Measurements from ENCODE around the gene GAMT.

GAMT gene

DNA sequence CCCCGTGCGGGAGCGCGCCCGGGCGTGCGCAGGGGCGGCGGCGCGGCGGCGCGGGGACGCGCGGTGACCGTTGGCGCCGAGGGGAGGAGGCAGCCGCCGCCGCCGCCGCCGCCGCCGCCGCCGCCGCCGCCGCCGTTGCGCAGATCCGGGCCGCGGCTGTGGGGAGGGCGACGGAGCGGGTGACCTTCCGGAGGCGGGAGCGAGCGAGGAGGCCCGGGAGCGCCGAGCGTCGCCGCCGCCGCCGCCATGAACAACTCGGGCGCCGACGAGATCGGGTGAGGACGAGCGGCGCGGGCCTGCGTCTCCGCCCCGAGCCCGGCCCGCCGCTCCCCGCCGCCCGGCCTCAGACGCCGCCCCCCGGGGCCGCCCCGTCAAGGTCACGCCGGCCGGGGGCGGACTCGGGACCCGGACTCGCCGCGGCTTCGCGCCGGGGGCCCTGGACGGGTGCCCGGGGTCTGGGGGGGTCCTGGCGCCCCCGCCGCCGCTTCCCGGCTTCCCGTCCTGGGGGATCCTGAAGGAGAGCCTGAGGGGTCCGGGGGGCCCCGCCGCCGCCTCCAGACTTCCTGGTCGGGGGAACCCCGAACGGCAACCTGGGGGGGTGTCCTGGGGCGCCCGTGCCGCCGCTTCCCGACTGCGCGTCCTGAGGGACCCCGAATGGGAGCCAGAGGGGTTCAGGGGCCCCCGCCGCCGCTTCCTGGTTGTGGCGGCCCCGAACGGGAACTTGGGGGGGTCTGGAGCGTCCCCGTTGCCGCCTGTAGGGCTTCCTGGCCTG lies 6.4 kb upstream of the GAMT start, which contains the start of gene DAZAP1:
TSS of gene DAZAP1 (plus strand) at position 59 of the 772 bp plus-strand sequence. CDS start at position 247, 188 bp downstream.
- peaks cover 44% of the 10 kb centered on the region for H4K20me1 ChIP-seq (ENCODE audit: insufficient read depth, low read length)
- peak within 1 kb of the TSS; percentile 37 to 61 for H3K4me3 ChIP-seq (ENCODE audit: low read depth in 1 of 2, low read length in 2 of 2)
- TF ChIP-seq, protein P1, sequence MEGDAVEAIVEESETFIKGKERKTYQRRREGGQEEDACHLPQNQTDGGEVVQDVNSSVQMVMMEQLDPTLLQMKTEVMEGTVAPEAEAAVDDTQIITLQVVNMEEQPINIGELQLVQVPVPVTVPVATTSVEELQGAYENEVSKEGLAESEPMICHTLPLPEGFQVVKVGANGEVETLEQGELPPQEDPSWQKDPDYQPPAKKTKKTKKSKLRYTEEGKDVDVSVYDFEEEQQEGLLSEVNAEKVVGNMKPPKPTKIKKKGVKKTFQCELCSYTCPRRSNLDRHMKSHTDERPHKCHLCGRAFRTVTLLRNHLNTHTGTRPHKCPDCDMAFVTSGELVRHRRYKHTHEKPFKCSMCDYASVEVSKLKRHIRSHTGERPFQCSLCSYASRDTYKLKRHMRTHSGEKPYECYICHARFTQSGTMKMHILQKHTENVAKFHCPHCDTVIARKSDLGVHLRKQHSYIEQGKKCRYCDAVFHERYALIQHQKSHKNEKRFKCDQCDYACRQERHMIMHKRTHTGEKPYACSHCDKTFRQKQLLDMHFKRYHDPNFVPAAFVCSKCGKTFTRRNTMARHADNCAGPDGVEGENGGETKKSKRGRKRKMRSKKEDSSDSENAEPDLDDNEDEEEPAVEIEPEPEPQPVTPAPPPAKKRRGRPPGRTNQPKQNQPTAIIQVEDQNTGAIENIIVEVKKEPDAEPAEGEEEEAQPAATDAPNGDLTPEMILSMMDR (IDR thresholded peaks at IDR 0.05; ENCODE audit: borderline replicate concordance, extremely low read depth, low read length, poor library complexity, severe bottlenecking): no peak
- no peak for TF ChIP-seq EZH2 (IDR thresholded peaks at IDR 0.05; ENCODE audit: borderline replicate concordance, low read depth, low read length, severe bottlenecking)
- H3K9me3 ChIP-seq (ENCODE audit: insufficient read depth, low read length, severe bottlenecking): no peaks in the 10 kb centered on the region
- peak; percentile 30 for DNase-seq
- peak within 1 kb of the TSS; percentile 84 for H3K4me2 ChIP-seq (ENCODE audit: insufficient read depth, low read length)
- peak within 1 kb of the TSS; percentile 100 for H3K9ac ChIP-seq (ENCODE audit: low read depth, low read length)
- ATAC-seq (ENCODE audit: insufficient read depth, low read depth): peak; percentile 4; the same call in 2 of the 3 replicates
- H3K79me2 ChIP-seq (ENCODE audit: insufficient read depth, low read length): peaks cover 52% of the 10 kb centered on the region
- H2AFZ ChIP-seq (ENCODE audit: low read depth, low read length): peak within 1 kb of the TSS; percentile 73
- peaks cover 42% of the 10 kb centered on the region for H3K36me3 ChIP-seq (ENCODE audit: insufficient read depth, low read length)
- peak within 1 kb of the TSS; percentile 83 for H3K27ac ChIP-seq (ENCODE audit: low read length)
- H3K4me1 ChIP-seq (ENCODE audit: insufficient read depth, low read length): peaks cover 53% of the 10 kb centered on the region
- H3K27me3 ChIP-seq (ENCODE audit: insufficient read depth, low read length, poor library complexity): no peaks in the 10 kb centered on the region

DNA sequence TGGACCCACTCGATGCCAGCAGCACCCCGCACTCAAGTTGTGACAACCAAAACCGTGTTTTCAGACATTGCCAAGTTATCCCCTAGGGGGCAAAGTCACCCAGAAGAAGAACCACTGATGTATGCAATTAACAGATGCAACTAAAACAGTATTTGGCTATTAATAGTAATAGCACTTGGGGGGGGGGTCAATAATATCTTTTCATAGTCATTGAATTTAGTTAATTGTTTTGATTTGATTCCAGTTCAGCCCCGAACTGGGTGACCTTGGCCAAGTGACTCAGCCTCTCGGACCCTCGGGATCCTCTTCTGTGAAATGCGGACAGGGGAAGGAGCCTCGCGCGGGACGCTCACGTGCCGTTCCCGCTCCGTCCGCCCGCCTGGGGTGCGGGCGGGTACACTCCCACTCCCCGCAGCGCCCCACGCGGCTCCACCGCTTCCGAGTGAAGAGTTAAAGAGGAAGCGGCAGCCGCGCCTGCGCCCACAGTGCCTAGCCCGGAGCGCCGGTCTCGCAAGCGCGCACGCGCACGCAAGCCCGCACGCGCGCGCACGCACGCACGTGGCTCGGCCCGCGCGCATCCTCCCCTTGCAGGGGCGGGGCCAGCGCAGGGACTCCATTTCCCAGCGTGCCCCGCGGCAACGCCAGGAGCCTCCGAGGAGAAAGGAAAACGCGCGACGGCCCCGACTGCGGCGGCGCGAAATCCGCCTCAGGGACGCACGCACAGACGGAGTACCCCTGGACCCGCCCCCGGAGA lies 5.6 kb upstream of the GAMT start:
- Histone ChIP-seq H3K36me3 (ENCODE audit: insufficient read depth, low read length) (peaks cover 35% of the 10 kb centered on the region), H3K27ac (ENCODE audit: low read length) (peak overlapping the region; percentile 83), H3K9me3 (ENCODE audit: insufficient read depth, low read length, severe bottlenecking) (no peaks in the 10 kb centered on the region), H3K9ac (ENCODE audit: low read depth, low read length) (peak overlapping the region; percentile 63), H3K27me3 (ENCODE audit: insufficient read depth, low read length, poor library complexity) (no peaks in the 10 kb centered on the region), H3K4me3 (ENCODE audit: low read depth in 1 of 2, low read length in 2 of 2) (peak overlapping the region; percentile 23 to 61; a peak in 3 of 4 replicates), H2AFZ (ENCODE audit: low read depth, low read length) (peak overlapping the region; percentile 73), H4K20me1 (ENCODE audit: insufficient read depth, low read length) (peaks cover 36% of the 10 kb centered on the region), H3K4me2 (ENCODE audit: insufficient read depth, low read length) (peak overlapping the region; percentile 70), H3K79me2 (ENCODE audit: insufficient read depth, low read length) (peaks cover 44% of the 10 kb centered on the region), H3K4me1 (ENCODE audit: insufficient read depth, low read length) (peaks cover 53% of the 10 kb centered on the region)
- peak; percentile 78 for ATAC-seq (ENCODE audit: insufficient read depth, low read depth)
- DNase-seq: peak; percentile 99
- TF ChIP-seq, protein P1 (IDR thresholded peaks at IDR 0.05; ENCODE audit: borderline replicate concordance, extremely low read depth, low read length, poor library complexity, severe bottlenecking): peak; percentile 68
- no peak for TF ChIP-seq EZH2 (IDR thresholded peaks at IDR 0.05; ENCODE audit: borderline replicate concordance, low read depth, low read length, severe bottlenecking)

DNA sequence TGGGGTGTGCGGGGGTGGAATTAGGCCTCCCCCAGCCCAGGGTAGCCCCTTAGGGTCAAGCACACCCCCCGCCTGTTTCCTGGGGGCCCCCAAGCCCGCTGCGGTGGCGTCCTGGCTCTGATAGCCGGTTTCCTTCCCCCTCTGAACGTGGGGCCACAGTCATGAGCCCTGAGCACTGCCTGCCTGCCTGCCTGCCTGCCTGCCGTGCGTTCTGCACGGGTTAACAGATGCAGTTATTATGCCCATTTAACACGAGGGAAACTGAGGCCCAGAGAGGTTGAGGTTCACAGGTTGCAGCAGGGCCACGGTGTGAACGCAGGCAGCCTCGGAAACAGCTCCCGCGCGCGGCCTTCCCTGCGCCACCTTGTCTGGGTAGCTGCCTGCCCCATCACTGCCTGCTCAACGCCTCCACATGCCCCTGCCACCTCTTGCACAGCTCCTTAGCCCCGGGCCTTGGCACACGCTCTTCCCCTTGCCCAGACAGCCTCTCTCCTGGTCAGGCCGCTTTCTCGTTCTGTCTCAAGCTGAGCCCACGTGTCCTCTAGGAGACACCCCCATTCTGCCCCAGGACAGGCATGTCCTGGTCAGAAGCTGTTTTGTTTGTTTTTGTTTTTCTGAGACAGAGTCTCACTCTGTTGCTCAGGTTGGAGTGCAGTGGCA lies 1.2 kb upstream of the GAMT start:
- Histone ChIP-seq H3K27me3 (ENCODE audit: insufficient read depth, low read length, poor library complexity) (no peaks in the 10 kb centered on the region), H3K36me3 (ENCODE audit: insufficient read depth, low read length) (peaks cover 18% of the 10 kb centered on the region), H3K9ac (ENCODE audit: low read depth, low read length) (peak overlapping the region; percentile 96; the same call in 1 of the 2 replicates), H3K4me2 (ENCODE audit: insufficient read depth, low read length) (peak overlapping the region; percentile 85), H3K9me3 (ENCODE audit: insufficient read depth, low read length, severe bottlenecking) (no peaks in the 10 kb centered on the region), H3K4me3 (ENCODE audit: low read depth in 1 of 2, low read length in 2 of 2) (peak overlapping the region in 1 of 2 experiments; percentile 96; a peak in 2 of 4 replicates), H2AFZ (ENCODE audit: low read depth, low read length) (no peak overlapping the region), H3K27ac (ENCODE audit: low read length) (no peak overlapping the region), H3K79me2 (ENCODE audit: insufficient read depth, low read length) (peaks cover 30% of the 10 kb centered on the region), H3K4me1 (ENCODE audit: insufficient read depth, low read length) (peaks cover 43% of the 10 kb centered on the region), H4K20me1 (ENCODE audit: insufficient read depth, low read length) (peaks cover 7% of the 10 kb centered on the region; the same call in 1 of the 2 replicates)
- no peak for DNase-seq
- no peak for TF ChIP-seq EZH2 (IDR thresholded peaks at IDR 0.05; ENCODE audit: borderline replicate concordance, low read depth, low read length, severe bottlenecking)
- TF ChIP-seq, protein P1 (IDR thresholded peaks at IDR 0.05; ENCODE audit: borderline replicate concordance, extremely low read depth, low read length, poor library complexity, severe bottlenecking): no peak
- ATAC-seq (ENCODE audit: insufficient read depth, low read depth): no peak
